GM23338 (cell line): ENCODE data around the gene ZFHX3. TPM values are rescaled to one million over a fixed set of nuclear protein-coding genes. Genes with fewer than 3 reads are reported as not detected.

ENCODE experiments used
- ATAC-seq: fragments of 200-7000 bp; cut with Tn5 transposase; 3 replicates; pipeline ENCODE4 v1.9.1; 2020
- DNase-seq: peaks from one replicate; pipeline ENCODE4 v3.0.0-alpha.2; 2015; ENCODE audit warnings: low spot score
- H2AFZ ChIP-seq: fragments of 200-600 bp; sonication (generic); 2 replicates; pipeline ENCODE4 v1.8.0; 2016; ENCODE audit warnings: antibody characterized with exemption, mild to moderate bottlenecking, moderate library complexity
- H3F3A ChIP-seq: fragments of 200-600 bp; sonication (generic); replicated peaks from 2 replicates; pipeline ENCODE4 v1.8.0; 2017; ENCODE audit warnings: antibody characterized with exemption, mixed run types, low read depth
- H3K27ac ChIP-seq: fragments of 200-600 bp; sonication (generic); 2 replicates; pipeline ENCODE4 v1.6.1; 2016; ENCODE audit warnings: low read depth
- H3K27me3 ChIP-seq: fragments of 200-600 bp; sonication (generic); 2 replicates; pipeline ENCODE4 v1.8.0; 2016; ENCODE audit warnings: mild to moderate bottlenecking, mixed run types, moderate library complexity; ENCODE audit not compliant: insufficient read depth
- H3K36me3 ChIP-seq: fragments of 200-600 bp; sonication (generic); 2 replicates; pipeline ENCODE4 v1.8.0; 2016; ENCODE audit warnings: mild to moderate bottlenecking; ENCODE audit not compliant: insufficient read depth
- H3K4me1 ChIP-seq: fragments of 200-600 bp; sonication (generic); 2 replicates; pipeline ENCODE4 v1.8.0; 2016; ENCODE audit warnings: mild to moderate bottlenecking, moderate library complexity; ENCODE audit not compliant: insufficient read depth
- H3K4me2 ChIP-seq: fragments of 200-600 bp; sonication (generic); 2 replicates; pipeline ENCODE4 v1.7.1; 2017; ENCODE audit warnings: mixed run types
- H3K4me3 ChIP-seq: fragments of 200-600 bp; sonication (generic); 2 replicates; pipeline ENCODE4 v1.6.1; 2016; ENCODE audit warnings: mixed run types
- H3K79me2 ChIP-seq: fragments of 200-600 bp; sonication (generic); replicated peaks from 2 replicates; pipeline ENCODE4 v1.8.0; 2017; ENCODE audit warnings: mild to moderate bottlenecking; ENCODE audit not compliant: insufficient read depth
- H3K9me2 ChIP-seq: fragments of 200-600 bp; sonication (generic); 2 replicates; pipeline ENCODE4 v1.8.0; 2017; ENCODE audit not compliant: insufficient read depth
- H4K20me1 ChIP-seq: fragments of 200-600 bp; sonication (generic); replicated peaks from 2 replicates; pipeline ENCODE4 v1.8.0; 2017; ENCODE audit warnings: mild to moderate bottlenecking; ENCODE audit not compliant: insufficient read depth
- H3K27ac Mint-ChIP-seq: 2 replicates; pipeline ENCODE4 v1.8.0; 2020; ENCODE audit warnings: inconsistent platforms, mild to moderate bottlenecking, moderate library complexity, mixed read lengths
- H3K27me3 Mint-ChIP-seq: 3 replicates; pipeline ENCODE4 v1.8.0; 2022; ENCODE audit warnings: low read depth, mild to moderate bottlenecking, moderate library complexity, mixed read lengths, inconsistent platforms; ENCODE audit not compliant: insufficient read depth, poor library complexity
- H3K36me3 Mint-ChIP-seq: 3 replicates; pipeline ENCODE4 v1.8.0; 2021; ENCODE audit warnings: low read depth, mild to moderate bottlenecking, inconsistent platforms, moderate library complexity, mixed read lengths
- H3K4me1 Mint-ChIP-seq: 3 replicates; pipeline ENCODE4 v1.8.0; 2020; ENCODE audit warnings: mild to moderate bottlenecking, inconsistent platforms, mixed read lengths
- H3K4me3 Mint-ChIP-seq: 3 replicates; pipeline ENCODE4 v1.8.0; 2021; ENCODE audit warnings: moderate library complexity, mild to moderate bottlenecking, inconsistent platforms, mixed read lengths
- H3K9me3 Mint-ChIP-seq: 3 replicates; pipeline ENCODE4 v1.8.0; 2020; ENCODE audit warnings: moderate library complexity, mild to moderate bottlenecking, inconsistent platforms, mixed read lengths
- CREB1 ChIP-seq: fragments of 250-450 bp; sonication (Bioruptor Pico); IDR thresholded peaks from 2 replicates; pipeline ENCODE4 v1.5.0; 2020; ENCODE audit warnings: low read depth, mild to moderate bottlenecking, moderate library complexity
- EZH2 ChIP-seq: fragments of 200-600 bp; sonication (generic); IDR thresholded peaks from one replicate; pipeline ENCODE4 v1.8.0; 2017; ENCODE audit warnings: antibody characterized with exemption, mild to moderate bottlenecking, low read depth; ENCODE audit not compliant: unreplicated experiment
- JUNB ChIP-seq: IDR thresholded peaks from one replicate; pipeline ENCODE4 v1.6.1; 2016; ENCODE audit warnings: antibody characterized with exemption; ENCODE audit not compliant: unreplicated experiment
- REST ChIP-seq: IDR thresholded peaks from one replicate; pipeline ENCODE4 v1.6.1; 2018; ENCODE audit warnings: antibody characterized with exemption; ENCODE audit not compliant: unreplicated experiment
- STAT1 ChIP-seq: IDR thresholded peaks from one replicate; pipeline ENCODE4 v1.6.1; 2016; ENCODE audit warnings: antibody characterized with exemption; ENCODE audit not compliant: unreplicated experiment
- ZNF114 ChIP-seq: fragments of 250-450 bp; sonication (Bioruptor Pico); IDR thresholded peaks from 2 replicates; pipeline ENCODE4 v1.5.0; 2020; ENCODE audit warnings: mild to moderate bottlenecking, moderate library complexity
- polyA plus RNA-seq: library from polyadenylated mRNA; unstranded; fragments of >200 nt; fragmentation: Nextera tagmentation; extraction: Ambion mirVana; gene quantifications from 2 replicates; pipeline ENCODE4 v1.2.1, GENCODE V29; 2016
- total RNA-seq: library from RNA; depleted of rRNA; stranded (reverse); fragments of >200 nt; shearing (Covaris generic); gene quantifications from 2 replicates; pipeline ENCODE4 v1.2.3, GENCODE V29; 2014
- TF ChIP-seq, protein P1 (sequence below): fragments of 250-450 bp; sonication (Bioruptor Pico); IDR thresholded peaks from 2 replicates; pipeline ENCODE4 v1.5.0; 2020; ENCODE audit warnings: mild to moderate bottlenecking, moderate library complexity

ZFHX3 gene
- total and polyA plus RNA-seq, 2 experiments from 2014 or later = 1.0 to 1.5 TPM

- Histone ChIP-seq H3K4me1 (peaks cover 29% of the 10 kb centered on the region), H2AFZ (peak overlapping the region; percentile 94), H3K4me3 (peak overlapping the region; percentile 80), H3K36me3 (no peaks in the 10 kb centered on the region), H3K27me3 (peaks cover 26% of the 10 kb centered on the region), H4K20me1 (no peaks in the 10 kb centered on the region), H3K79me2 (no peaks in the 10 kb centered on the region), H3F3A (0 out of 2 replicates have a peak, but pooled peaks cover 2% of the 10 kb centered on the region), H3K27ac (no peak overlapping the region), H3K4me2 (peak overlapping the region; percentile 92), H3K9me2 (no peaks in the 10 kb centered on the region)
- H3K4me3 Mint-ChIP-seq = peak overlapping the region; percentile 82
- no peaks in the 10 kb centered on the region for H3K36me3 Mint-ChIP-seq
- no peak for TF ChIP-seq EZH2
- H3K27me3 Mint-ChIP-seq = peaks cover 12% of the 10 kb centered on the region
- peak; percentile 12; the same call in 2 of the 3 replicates for ATAC-seq
- no peak for DNase-seq
- no peaks in the 10 kb centered on the region; the same call in 2 of the 3 replicates for H3K9me3 Mint-ChIP-seq
- H3K27ac Mint-ChIP-seq = no peak overlapping the region
- peaks cover 27% of the 10 kb centered on the region for H3K4me1 Mint-ChIP-seq
Measured at GRCh38 chr16:72787130-72787513, 260.8 kb downstream of the ZFHX3 start.

- peak overlapping the region; percentile 80 for H3K4me3 ChIP-seq
- DNase-seq (peak; percentile 22), ATAC-seq (peak; percentile 7; the same call in 1 of the 3 replicates)
- peaks cover 26% of the 10 kb centered on the region for H3K27me3 ChIP-seq
- Mint-ChIP-seq H3K36me3 (no peaks in the 10 kb centered on the region), H3K9me3 (no peaks in the 10 kb centered on the region; the same call in 2 of the 3 replicates), H3K4me3 (peak overlapping the region; percentile 82), H3K27ac (no peak overlapping the region), H3K4me1 (peaks cover 27% of the 10 kb centered on the region), H3K27me3 (peaks cover 12% of the 10 kb centered on the region)
- no peak overlapping the region for H2AFZ ChIP-seq
- TF ChIP-seq ZNF114 = no peak
- no peak for TF ChIP-seq STAT1
- TF ChIP-seq EZH2 = no peak
- no peak for TF ChIP-seq REST
- TF ChIP-seq CREB1 (CRISPR knock-in tag) = no peak
- no peak for TF ChIP-seq JUNB
- H3F3A ChIP-seq = 0 out of 2 replicates have a peak, but pooled peaks cover 2% of the 10 kb centered on the region
- no peaks in the 10 kb centered on the region for H3K9me2 ChIP-seq
- peaks cover 29% of the 10 kb centered on the region for H3K4me1 ChIP-seq
- no peak overlapping the region for H3K27ac ChIP-seq
- no peaks in the 10 kb centered on the region for H3K36me3 ChIP-seq
- H3K79me2 ChIP-seq = no peaks in the 10 kb centered on the region
- H3K4me2 ChIP-seq = peak overlapping the region; percentile 92
- H4K20me1 ChIP-seq = no peaks in the 10 kb centered on the region
Measured at GRCh38 chr16:72786606-72787005, 261.3 kb downstream of the ZFHX3 start.

DNA sequence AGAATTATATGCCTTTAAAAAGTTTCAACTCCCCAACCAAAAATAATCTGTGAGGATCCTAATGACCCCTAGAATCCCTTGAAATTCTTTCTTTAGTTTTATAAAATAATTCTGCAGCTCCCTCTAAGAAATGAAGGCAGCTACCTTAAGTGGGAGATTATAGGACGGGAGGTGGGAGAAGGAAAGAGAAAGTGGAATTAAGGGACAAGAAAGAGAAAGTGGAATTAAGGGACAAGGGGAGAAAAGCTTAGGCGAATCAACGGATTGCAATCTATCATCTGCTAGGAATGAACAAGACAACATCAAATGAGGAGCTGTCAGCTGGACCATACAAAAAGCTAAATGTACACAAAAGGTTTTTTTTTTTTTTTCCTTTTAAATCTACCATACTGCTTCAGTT is 262.0 kb downstream of the ZFHX3 start:
- Histone ChIP-seq H3K27me3 (peaks cover 26% of the 10 kb centered on the region), H3K4me2 (no peak overlapping the region), H3F3A (0 out of 2 replicates have a peak, but pooled peaks cover 2% of the 10 kb centered on the region), H3K4me3 (no peak overlapping the region), H3K27ac (no peak overlapping the region), H3K9me2 (no peaks in the 10 kb centered on the region), H2AFZ (no peak overlapping the region), H3K79me2 (no peaks in the 10 kb centered on the region), H4K20me1 (no peaks in the 10 kb centered on the region), H3K4me1 (peaks cover 29% of the 10 kb centered on the region), H3K36me3 (no peaks in the 10 kb centered on the region)
- no peaks in the 10 kb centered on the region for H3K36me3 Mint-ChIP-seq
- H3K27ac Mint-ChIP-seq = no peak overlapping the region
- H3K4me1 Mint-ChIP-seq = peaks cover 27% of the 10 kb centered on the region
- ATAC-seq (no peak), DNase-seq (no peak)
- H3K27me3 Mint-ChIP-seq = peaks cover 12% of the 10 kb centered on the region
- H3K9me3 Mint-ChIP-seq = no peaks in the 10 kb centered on the region; the same call in 2 of the 3 replicates
- no peak overlapping the region for H3K4me3 Mint-ChIP-seq
- TF ChIP-seq, protein P1, sequence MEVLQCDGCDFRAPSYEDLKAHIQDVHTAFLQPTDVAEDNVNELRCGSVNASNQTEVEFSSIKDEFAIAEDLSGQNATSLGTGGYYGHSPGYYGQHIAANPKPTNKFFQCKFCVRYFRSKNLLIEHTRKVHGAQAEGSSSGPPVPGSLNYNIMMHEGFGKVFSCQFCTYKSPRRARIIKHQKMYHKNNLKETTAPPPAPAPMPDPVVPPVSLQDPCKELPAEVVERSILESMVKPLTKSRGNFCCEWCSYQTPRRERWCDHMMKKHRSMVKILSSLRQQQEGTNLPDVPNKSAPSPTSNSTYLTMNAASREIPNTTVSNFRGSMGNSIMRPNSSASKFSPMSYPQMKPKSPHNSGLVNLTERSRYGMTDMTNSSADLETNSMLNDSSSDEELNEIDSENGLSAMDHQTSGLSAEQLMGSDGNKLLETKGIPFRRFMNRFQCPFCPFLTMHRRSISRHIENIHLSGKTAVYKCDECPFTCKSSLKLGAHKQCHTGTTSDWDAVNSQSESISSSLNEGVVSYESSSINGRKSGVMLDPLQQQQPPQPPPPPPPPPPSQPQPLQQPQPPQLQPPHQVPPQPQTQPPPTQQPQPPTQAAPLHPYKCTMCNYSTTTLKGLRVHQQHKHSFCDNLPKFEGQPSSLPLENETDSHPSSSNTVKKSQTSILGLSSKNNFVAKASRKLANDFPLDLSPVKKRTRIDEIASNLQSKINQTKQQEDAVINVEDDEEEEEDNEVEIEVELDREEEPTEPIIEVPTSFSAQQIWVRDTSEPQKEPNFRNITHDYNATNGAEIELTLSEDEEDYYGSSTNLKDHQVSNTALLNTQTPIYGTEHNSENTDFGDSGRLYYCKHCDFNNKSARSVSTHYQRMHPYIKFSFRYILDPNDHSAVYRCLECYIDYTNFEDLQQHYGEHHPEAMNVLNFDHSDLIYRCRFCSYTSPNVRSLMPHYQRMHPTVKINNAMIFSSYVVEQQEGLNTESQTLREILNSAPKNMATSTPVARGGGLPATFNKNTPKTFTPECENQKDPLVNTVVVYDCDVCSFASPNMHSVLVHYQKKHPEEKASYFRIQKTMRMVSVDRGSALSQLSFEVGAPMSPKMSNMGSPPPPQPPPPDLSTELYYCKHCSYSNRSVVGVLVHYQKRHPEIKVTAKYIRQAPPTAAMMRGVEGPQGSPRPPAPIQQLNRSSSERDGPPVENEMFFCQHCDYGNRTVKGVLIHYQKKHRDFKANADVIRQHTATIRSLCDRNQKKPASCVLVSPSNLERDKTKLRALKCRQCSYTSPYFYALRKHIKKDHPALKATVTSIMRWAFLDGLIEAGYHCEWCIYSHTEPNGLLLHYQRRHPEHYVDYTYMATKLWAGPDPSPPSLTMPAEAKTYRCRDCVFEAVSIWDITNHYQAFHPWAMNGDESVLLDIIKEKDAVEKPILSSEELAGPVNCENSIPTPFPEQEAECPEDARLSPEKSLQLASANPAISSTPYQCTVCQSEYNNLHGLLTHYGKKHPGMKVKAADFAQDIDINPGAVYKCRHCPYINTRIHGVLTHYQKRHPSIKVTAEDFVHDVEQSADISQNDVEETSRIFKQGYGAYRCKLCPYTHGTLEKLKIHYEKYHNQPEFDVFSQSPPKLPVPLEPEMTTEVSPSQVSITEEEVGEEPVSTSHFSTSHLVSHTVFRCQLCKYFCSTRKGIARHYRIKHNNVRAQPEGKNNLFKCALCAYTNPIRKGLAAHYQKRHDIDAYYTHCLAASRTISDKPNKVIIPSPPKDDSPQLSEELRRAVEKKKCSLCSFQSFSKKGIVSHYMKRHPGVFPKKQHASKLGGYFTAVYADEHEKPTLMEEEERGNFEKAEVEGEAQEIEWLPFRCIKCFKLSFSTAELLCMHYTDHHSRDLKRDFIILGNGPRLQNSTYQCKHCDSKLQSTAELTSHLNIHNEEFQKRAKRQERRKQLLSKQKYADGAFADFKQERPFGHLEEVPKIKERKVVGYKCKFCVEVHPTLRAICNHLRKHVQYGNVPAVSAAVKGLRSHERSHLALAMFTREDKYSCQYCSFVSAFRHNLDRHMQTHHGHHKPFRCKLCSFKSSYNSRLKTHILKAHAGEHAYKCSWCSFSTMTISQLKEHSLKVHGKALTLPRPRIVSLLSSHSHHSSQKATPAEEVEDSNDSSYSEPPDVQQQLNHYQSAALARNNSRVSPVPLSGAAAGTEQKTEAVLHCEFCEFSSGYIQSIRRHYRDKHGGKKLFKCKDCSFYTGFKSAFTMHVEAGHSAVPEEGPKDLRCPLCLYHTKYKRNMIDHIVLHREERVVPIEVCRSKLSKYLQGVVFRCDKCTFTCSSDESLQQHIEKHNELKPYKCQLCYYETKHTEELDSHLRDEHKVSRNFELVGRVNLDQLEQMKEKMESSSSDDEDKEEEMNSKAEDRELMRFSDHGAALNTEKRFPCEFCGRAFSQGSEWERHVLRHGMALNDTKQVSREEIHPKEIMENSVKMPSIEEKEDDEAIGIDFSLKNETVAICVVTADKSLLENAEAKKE = no peak
- TF ChIP-seq EZH2 = no peak
- TF ChIP-seq CREB1 (CRISPR knock-in tag) = no peak
